Brain microvascular endothelial cell (primary cell): ENCODE measurements around the gene SH3GL2.

ENCODE experiments used
- DNase-seq: peaks from one replicate; pipeline ENCODE4 v3.0.0-alpha.2; 2020
- H3K27ac ChIP-seq: fragments of 250-450 bp; sonication (Bioruptor Pico); 2 replicates; pipeline ENCODE4 v1.5.1; 2020; ENCODE audit warnings: mild to moderate bottlenecking, moderate library complexity
- H3K27me3 ChIP-seq: fragments of 250-450 bp; sonication (Bioruptor Pico); replicated peaks from 2 replicates; pipeline ENCODE4 v1.5.1; 2020; ENCODE audit warnings: mild to moderate bottlenecking
- H3K36me3 ChIP-seq: fragments of 250-450 bp; sonication (Bioruptor Pico); replicated peaks from 2 replicates; pipeline ENCODE4 v1.5.1; 2020; ENCODE audit warnings: mild to moderate bottlenecking
- H3K4me3 ChIP-seq: 2 replicates; pipeline ENCODE4 v1.5.1; 2011; ENCODE audit warnings: low read depth, mild to moderate bottlenecking, control low read depth, low read length, moderate library complexity
- CTCF ChIP-seq: IDR thresholded peaks from 2 replicates; pipeline ENCODE4 v1.5.1; 2011; ENCODE audit warnings: low read depth, mild to moderate bottlenecking, moderate library complexity, low read length, control low read depth, inconsistent platforms; ENCODE audit errors: missing control alignments
- in situ Hi-C: cut with HindIII; loops from 2 replicates; pipeline ENCODE4 v1.10.0; 2017; ENCODE audit warnings: low sequenced_read_pairs, low pct_ligation_motif_present

The SH3GL2 gene

GRCh38 chr9:17630531-17630949 is 51.7 kb downstream of the SH3GL2 start:
- H3K27me3 ChIP-seq, result no peaks in the 10 kb centered on the region
- no peak for DNase-seq
- H3K36me3 ChIP-seq, result no peaks in the 10 kb centered on the region
- in situ Hi-C loops, result no loop called here
- H3K4me3 ChIP-seq, result no peak overlapping the region
- no peak for TF ChIP-seq CTCF
- H3K27ac ChIP-seq, result no peak overlapping the region

- no peaks in the 10 kb centered on the region for H3K27me3 ChIP-seq
- H3K4me3 ChIP-seq, result no peak overlapping the region
- no peak for DNase-seq
- in situ Hi-C loops, result no loop called here
- H3K36me3 ChIP-seq, result no peaks in the 10 kb centered on the region
- H3K27ac ChIP-seq, result no peak overlapping the region
- no peak for TF ChIP-seq CTCF
These were observed 52.5 kb downstream of the SH3GL2 start for GRCh38 chr9:17631396-17631795.

- no peak for TF ChIP-seq CTCF
- no peaks in the 10 kb centered on the region for H3K27me3 ChIP-seq
- H3K4me3 ChIP-seq, result no peak overlapping the region
- DNase-seq, result no peak
- no peak overlapping the region for H3K27ac ChIP-seq
- in situ Hi-C loops, result no loop called here
- no peaks in the 10 kb centered on the region for H3K36me3 ChIP-seq
These were observed 54.1 kb downstream of the SH3GL2 start for GRCh38 chr9:17632994-17633393.

- H3K27ac ChIP-seq, result no peak overlapping the region
- no peak for TF ChIP-seq CTCF
- in situ Hi-C loops, result no loop called here
- no peak for DNase-seq
- H3K4me3 ChIP-seq, result no peak overlapping the region
- no peaks in the 10 kb centered on the region for H3K27me3 ChIP-seq
- H3K36me3 ChIP-seq, result no peaks in the 10 kb centered on the region
These were observed 56.4 kb downstream of the SH3GL2 start for GRCh38 chr9:17635115-17635890.

GRCh38 chr9:17636349-17636748 is 57.5 kb downstream of the SH3GL2 start:
- TF ChIP-seq CTCF, result no peak
- no peaks in the 10 kb centered on the region for H3K36me3 ChIP-seq
- in situ Hi-C loops, result no loop called here
- H3K27ac ChIP-seq, result no peak overlapping the region
- no peaks in the 10 kb centered on the region for H3K27me3 ChIP-seq
- H3K4me3 ChIP-seq, result no peak overlapping the region
- DNase-seq, result no peak

GRCh38 chr9:17636821-17637220 is 58.0 kb downstream of the SH3GL2 start:
- no peak overlapping the region for H3K27ac ChIP-seq
- TF ChIP-seq CTCF, result no peak
- H3K36me3 ChIP-seq, result no peaks in the 10 kb centered on the region
- in situ Hi-C loops, result no loop called here
- H3K27me3 ChIP-seq, result no peaks in the 10 kb centered on the region
- no peak for DNase-seq
- H3K4me3 ChIP-seq, result no peak overlapping the region
